IPS DF 6.9 (cell line): ENCODE measurements around the gene MYO1H.
A peak's percentile ranks its signal among the peaks of the same experiment; 100 is the strongest.

Experiments
- DNase-seq: peaks from one replicate; pipeline ENCODE4 v3.0.0-alpha.2; 2013; ENCODE audit warnings: low read depth, low spot score
- H3K27ac ChIP-seq: one replicate; pipeline ENCODE4 v1.5.1; 2013; ENCODE audit warnings: low read length, control low read depth
- H3K27me3 ChIP-seq: 2 replicates; pipeline ENCODE4 v1.6.1; 2013; ENCODE audit warnings: mild to moderate bottlenecking, low read length; ENCODE audit not compliant: control insufficient read depth, insufficient read depth
- H3K36me3 ChIP-seq: 2 replicates; pipeline ENCODE4 v1.6.1; 2013; ENCODE audit warnings: low read length; ENCODE audit not compliant: control insufficient read depth, insufficient read depth
- H3K4me1 ChIP-seq: 2 replicates; pipeline ENCODE4 v1.6.1; 2013; ENCODE audit warnings: low read length; ENCODE audit not compliant: control insufficient read depth, insufficient read depth
- H3K4me3 ChIP-seq: 2 replicates; pipeline ENCODE4 v1.5.1; 2013; ENCODE audit warnings: mild to moderate bottlenecking, low read length
- H3K9me3 ChIP-seq: 2 replicates; pipeline ENCODE4 v1.6.1; 2013; ENCODE audit warnings: low read length, inconsistent platforms; ENCODE audit not compliant: control insufficient read depth, insufficient read depth
- WGBS: extraction: QIAGEN DNeasy Blood & Tissue Kit; methylation state at CpG from one replicate; pipeline ENCODE4 v1.1.7; 2013; ENCODE audit warnings: mixed read lengths, missing lambda C conversion rate; ENCODE audit not compliant: insufficient read length, insufficient coverage; 5-methylcytosine and 5-hydroxymethylcytosine counted together

Gene MYO1H

DNA sequence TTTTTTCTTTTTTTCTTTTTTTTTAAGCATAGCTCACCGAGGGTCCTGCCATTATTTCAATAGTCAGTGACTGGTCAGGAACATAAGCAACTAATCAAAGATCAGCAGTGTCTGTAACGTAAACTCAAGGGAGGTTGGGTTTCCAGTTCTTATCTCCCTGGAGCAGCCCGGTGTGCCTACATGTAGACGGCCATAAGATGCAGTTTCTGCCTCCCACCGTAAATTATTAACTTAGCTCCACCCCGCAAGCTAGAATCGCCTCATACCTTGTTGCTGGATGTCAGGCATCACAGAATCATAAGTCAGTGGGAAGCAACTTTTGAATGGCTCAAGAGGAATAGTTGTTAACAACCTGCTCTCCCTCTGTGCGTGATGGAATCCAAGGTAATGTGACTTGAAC is at the start of gene MYO1H:
MYO1H (plus strand) TSS at position 312 of the 400 bp plus-strand sequence; CDS start at position 373, 61 bp downstream.
- Histone ChIP-seq H3K4me3 (no peak within 1 kb of the TSS), H3K27me3 (no peaks in the 10 kb centered on the region), H3K36me3 (no peaks in the 10 kb centered on the region), H3K9me3 (no peaks in the 10 kb centered on the region), H3K27ac (no peak within 1 kb of the TSS), H3K4me1 (no peaks in the 10 kb centered on the region)
- DNase-seq = no peak
- no CpG with 5 or more reads among the region's 8 CpGs for WGBS

GRCh38 chr12:109299849-109300248 is 47.9 kb upstream of the MYO1H start:
- H3K4me3 ChIP-seq = no peak overlapping the region
- no CpG with 5 or more reads among the region's 7 CpGs for WGBS
- no peaks in the 10 kb centered on the region for H3K36me3 ChIP-seq
- H3K4me1 ChIP-seq = no peaks in the 10 kb centered on the region
- no peak for DNase-seq
- H3K9me3 ChIP-seq = no peaks in the 10 kb centered on the region
- no peak overlapping the region for H3K27ac ChIP-seq
- no peaks in the 10 kb centered on the region for H3K27me3 ChIP-seq

GRCh38 chr12:109301643-109302168 is 46.0 kb upstream of the MYO1H start:
- H3K4me1 ChIP-seq = no peaks in the 10 kb centered on the region
- WGBS = no CpG with 5 or more reads among the region's 3 CpGs
- DNase-seq = no peak
- no peak overlapping the region for H3K27ac ChIP-seq
- H3K36me3 ChIP-seq = no peaks in the 10 kb centered on the region
- no peak overlapping the region for H3K4me3 ChIP-seq
- no peaks in the 10 kb centered on the region for H3K9me3 ChIP-seq
- H3K27me3 ChIP-seq = no peaks in the 10 kb centered on the region

DNA sequence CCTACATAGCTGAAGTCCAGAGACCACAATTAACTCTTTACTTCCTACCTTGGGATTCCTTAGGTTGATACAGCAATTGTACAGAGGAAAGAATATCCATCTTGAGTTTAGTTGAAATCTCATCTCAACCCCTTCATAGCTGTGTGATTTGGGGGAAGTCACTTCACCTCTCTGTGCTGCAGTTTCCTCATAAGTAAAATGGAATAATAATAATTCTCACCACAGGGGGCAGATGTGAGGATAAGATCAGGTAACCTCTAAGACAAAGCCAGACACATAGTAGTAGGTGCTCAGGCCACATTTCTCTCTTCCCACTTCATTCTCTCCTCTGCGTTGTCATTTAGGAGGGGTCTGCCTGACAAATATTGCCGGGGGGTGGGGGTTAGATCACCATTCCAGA is 45.3 kb upstream of the MYO1H start:
- Histone ChIP-seq H3K9me3 (no peaks in the 10 kb centered on the region), H3K27ac (no peak overlapping the region), H3K36me3 (no peaks in the 10 kb centered on the region), H3K4me1 (no peaks in the 10 kb centered on the region), H3K27me3 (no peaks in the 10 kb centered on the region; the same call in 1 of the 2 replicates), H3K4me3 (no peak overlapping the region)
- no CpG with 5 or more reads among the region's 2 CpGs for WGBS
- no peak for DNase-seq

DNA sequence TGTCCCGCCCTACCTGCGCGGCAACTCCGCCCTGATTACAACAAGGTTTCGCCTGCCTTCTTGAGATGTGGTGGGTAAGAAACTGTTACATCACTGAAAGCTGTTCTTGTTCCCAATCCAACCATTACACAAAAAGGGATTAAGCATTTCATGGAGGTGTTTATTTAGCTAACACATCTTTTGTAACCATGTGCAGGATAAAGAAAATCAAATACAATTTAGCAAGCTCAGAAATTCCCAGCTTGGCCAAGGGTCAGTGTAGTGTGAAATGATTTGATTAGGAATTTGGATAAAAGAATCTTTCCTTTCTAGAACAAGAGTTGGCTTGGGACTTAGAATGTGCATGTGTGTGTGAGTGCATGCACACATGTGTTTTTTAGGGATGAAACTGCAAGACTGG is 44.9 kb upstream of the MYO1H start:
- Histone ChIP-seq H3K27me3 (peaks cover 3% of the 10 kb centered on the region; the same call in 1 of the 2 replicates), H3K27ac (no peak overlapping the region), H3K36me3 (no peaks in the 10 kb centered on the region), H3K4me1 (no peaks in the 10 kb centered on the region), H3K4me3 (no peak overlapping the region), H3K9me3 (no peaks in the 10 kb centered on the region)
- DNase-seq = no peak
- no CpG with 5 or more reads among the region's 5 CpGs for WGBS

DNA sequence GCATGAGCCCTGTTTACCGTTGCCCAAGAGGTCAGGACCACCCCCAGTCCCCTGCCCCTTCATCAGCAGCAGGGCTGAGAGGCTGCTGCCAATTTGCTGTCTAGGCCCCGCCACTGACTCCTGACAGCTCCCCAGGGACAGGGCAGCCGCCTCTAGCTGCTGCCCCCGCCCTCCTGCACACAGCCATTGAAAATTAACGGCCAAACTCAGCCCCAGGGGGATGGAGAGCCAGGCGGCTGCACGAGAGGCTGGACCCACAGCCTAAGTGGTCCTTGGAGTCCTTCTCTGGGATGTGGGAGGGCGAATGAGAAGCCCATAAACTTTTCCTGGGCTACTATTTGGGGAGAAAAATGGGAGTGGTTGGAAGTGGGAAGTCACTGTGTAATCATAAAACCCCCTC is 43.2 kb upstream of the MYO1H start:
- WGBS = no CpG with 5 or more reads among the region's 8 CpGs
- no peak for DNase-seq
- Histone ChIP-seq H3K27me3 (peaks cover 13% of the 10 kb centered on the region; the same call in 1 of the 2 replicates), H3K36me3 (no peaks in the 10 kb centered on the region), H3K4me3 (no peak overlapping the region), H3K9me3 (no peaks in the 10 kb centered on the region), H3K4me1 (no peaks in the 10 kb centered on the region), H3K27ac (no peak overlapping the region)

GRCh38 chr12:109305547-109305946 is 42.2 kb upstream of the MYO1H start:
- peaks cover 15% of the 10 kb centered on the region; the same call in 1 of the 2 replicates for H3K27me3 ChIP-seq
- no CpG with 5 or more reads among the region's 6 CpGs for WGBS
- no peak overlapping the region for H3K4me3 ChIP-seq
- DNase-seq = no peak
- H3K27ac ChIP-seq = no peak overlapping the region
- no peaks in the 10 kb centered on the region for H3K9me3 ChIP-seq
- H3K36me3 ChIP-seq = no peaks in the 10 kb centered on the region
- no peaks in the 10 kb centered on the region for H3K4me1 ChIP-seq

DNA sequence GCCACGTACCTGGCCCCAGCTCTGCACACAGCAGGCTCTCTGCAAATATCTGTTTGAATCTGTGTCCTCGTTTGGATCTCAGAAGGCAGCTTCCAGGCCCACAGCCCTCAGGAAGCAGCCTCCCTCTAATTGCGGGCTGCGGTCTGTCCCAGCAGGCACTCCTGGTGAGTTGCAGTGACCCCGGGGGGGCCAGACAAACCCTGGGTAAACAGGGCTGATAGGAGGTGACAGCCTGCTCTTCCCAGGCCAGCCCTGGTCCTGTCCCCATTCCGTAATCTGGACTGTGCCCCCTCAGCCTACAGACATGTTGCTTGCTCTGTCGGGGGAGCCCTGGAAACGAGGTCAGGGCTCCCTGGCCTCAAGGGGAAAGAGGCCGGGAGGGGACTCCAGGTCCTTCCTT is 40.6 kb upstream of the MYO1H start:
- Histone ChIP-seq H3K27ac (no peak overlapping the region), H3K9me3 (no peaks in the 10 kb centered on the region), H3K36me3 (no peaks in the 10 kb centered on the region), H3K27me3 (peaks cover 25% of the 10 kb centered on the region; the same call in 1 of the 2 replicates), H3K4me1 (no peaks in the 10 kb centered on the region), H3K4me3 (no peak overlapping the region)
- no CpG with 5 or more reads among the region's 9 CpGs for WGBS
- DNase-seq = no peak

- Histone ChIP-seq H3K27me3 (peaks cover 25% of the 10 kb centered on the region; the same call in 1 of the 2 replicates), H3K36me3 (no peaks in the 10 kb centered on the region), H3K4me1 (no peaks in the 10 kb centered on the region), H3K27ac (no peak within 1 kb of the TSS), H3K4me3 (peak within 1 kb of the TSS; percentile 52; the same call in 1 of the 2 replicates), H3K9me3 (no peaks in the 10 kb centered on the region)
- no CpG with 5 or more reads among the region's 43 CpGs for WGBS
- no peak for DNase-seq
Measured at GRCh38 chr12:109308534-109309380, 38.9 kb upstream of the MYO1H start, which contains the start of gene FOXN4. TSS of gene FOXN4 (minus strand) at chr12:109309284. CDS start at chr12:109308321, 963 bp downstream.

DNA sequence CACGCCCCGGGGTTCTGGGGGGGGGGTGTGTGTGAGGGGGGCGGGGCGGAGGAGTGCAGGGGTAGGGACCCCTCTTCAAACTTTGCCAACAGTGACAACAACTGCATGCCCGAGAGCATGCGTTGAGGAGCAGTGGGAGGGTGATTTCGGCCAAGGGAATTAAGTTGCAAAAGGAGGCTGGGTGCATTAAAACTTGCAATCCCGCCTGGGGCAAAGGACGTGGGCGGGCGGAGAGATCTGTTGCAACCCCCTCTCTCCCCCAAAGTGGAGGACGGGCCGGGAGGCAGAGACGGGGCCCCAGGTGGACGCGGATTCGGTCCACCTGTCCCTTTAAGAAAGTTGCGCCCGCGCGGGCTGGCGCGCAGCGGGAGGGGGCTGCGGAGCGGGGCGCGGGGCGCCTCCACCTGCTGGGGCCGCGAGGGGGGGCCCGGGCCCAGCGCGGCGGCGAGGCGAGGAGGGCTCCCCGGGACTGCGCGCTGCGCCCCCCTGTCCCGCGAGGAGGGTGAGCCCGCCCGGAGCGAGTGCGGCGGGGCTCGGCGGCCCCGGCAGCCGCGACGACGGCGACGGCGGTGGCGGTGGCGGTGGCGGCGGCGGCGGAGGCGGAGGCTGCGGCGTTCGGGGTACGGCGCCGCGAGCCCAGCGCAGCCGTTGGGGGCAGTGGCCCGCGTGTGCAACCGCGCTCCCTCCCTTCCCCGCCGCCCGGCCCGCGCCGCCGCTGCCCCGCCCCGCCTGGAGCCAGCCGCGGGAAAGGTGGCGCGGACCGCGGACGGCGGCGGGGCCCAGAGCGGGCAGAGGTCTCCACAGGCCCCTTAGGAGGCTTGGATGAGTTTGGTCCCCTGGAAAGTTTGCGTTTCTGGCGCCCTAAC is 38.1 kb upstream of the MYO1H start:
- Histone ChIP-seq H3K4me3 (peak overlapping the region; percentile 52; the same call in 1 of the 2 replicates), H3K4me1 (no peaks in the 10 kb centered on the region), H3K27me3 (peaks cover 25% of the 10 kb centered on the region; the same call in 1 of the 2 replicates), H3K36me3 (no peaks in the 10 kb centered on the region), H3K9me3 (no peaks in the 10 kb centered on the region), H3K27ac (no peak overlapping the region)
- no peak for DNase-seq
- WGBS = no CpG with 5 or more reads among the region's 99 CpGs
